ACHN (cell line): ENCODE data around the gene CPT1A.
A peak's percentile ranks its signal among the peaks of the same experiment; 100 is the strongest.

Experiments
- DNase-seq: peaks from one replicate; pipeline ENCODE4 v3.0.0-alpha.2; 2015
- in situ Hi-C: cut with HindIII; loops from 2 replicates; pipeline ENCODE4 v1.10.0; 2017; ENCODE audit warnings: low sequenced_read_pairs, low pct_ligation_motif_present, low pct_unique_long_range_greater_than_20kb

Gene CPT1A

DNA sequence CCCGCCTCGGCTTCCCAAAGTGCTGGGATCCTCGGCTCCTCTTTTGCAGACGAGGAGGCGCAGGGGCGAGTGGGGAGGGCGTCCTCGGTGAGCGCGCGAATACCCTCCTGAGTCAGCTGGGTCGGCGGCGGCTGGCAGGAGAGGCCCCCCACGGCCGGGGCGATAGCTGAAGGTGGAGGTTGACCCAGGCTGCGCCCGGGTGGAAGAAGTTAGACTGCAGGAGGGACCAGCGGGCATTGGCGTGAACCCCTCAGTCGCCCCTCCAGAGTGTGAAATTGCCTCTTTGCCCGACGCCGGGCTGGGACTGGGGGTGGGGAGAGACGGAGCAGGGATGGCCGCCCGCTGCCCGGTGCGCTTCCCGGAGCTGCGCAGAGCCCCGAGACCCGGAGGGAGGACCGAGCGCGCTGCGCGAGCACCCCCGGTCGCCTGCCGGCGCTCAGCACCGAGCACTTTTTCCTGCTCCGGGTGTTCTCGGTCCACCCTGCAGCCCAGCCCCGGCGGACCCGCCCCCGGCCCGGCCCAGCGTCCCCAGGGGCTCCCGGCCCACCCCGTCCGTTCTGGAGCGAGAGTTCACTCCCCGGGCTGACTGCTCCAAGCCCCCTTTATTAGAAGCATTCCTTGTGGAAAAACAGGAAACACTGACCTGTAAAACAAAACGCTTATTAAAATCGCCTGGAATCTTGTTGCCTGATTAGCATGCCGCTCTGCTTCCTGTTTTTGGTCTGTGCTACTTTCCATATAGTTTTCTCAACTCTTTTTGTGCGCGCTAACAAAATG, 13.7 kb upstream of the CPT1A start:
- in situ Hi-C loops = no loop called here
- DNase-seq = no peak

- no peak for DNase-seq
- in situ Hi-C loops = no loop called here
Measured at GRCh38 chr11:68854273-68854958, 12.7 kb upstream of the CPT1A start.

- in situ Hi-C loops = no loop called here
- DNase-seq = no peak
Measured at GRCh38 chr11:68852628-68853027, 10.9 kb upstream of the CPT1A start.

- in situ Hi-C loops = no loop called here
- no peak for DNase-seq
Measured at GRCh38 chr11:68848429-68848828, 6.7 kb upstream of the CPT1A start.

GRCh38 chr11:68847395-68847794, 5.7 kb upstream of the CPT1A start:
- in situ Hi-C loops = no loop called here
- DNase-seq = no peak

- DNase-seq = no peak
- in situ Hi-C loops = no loop called here
Measured at GRCh38 chr11:68845351-68846002, 3.8 kb upstream of the CPT1A start.

DNA sequence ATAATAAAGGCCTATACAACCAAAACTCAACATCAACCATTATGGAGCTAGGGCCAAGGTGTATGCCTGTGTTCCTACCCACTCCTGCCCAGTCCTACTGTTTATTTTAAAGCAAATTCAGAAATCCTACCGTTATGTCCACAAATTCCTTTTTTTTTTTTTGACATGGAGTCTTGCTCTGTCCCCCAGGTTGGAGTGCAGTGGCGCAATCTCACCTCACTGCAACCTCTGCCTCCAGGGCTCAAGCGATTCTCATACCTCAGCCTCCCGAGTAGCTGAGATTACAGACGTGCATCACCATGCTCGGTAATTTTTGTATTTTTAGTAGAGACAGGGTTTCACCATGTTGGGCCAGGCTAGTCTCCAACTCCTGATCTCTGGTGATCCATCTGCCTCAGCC, 3.1 kb upstream of the CPT1A start:
- in situ Hi-C loops = no loop called here
- no peak for DNase-seq

- in situ Hi-C loops = no loop called here
- no peak for DNase-seq
Measured at GRCh38 chr11:68844376-68844775, 2.7 kb upstream of the CPT1A start.

DNA sequence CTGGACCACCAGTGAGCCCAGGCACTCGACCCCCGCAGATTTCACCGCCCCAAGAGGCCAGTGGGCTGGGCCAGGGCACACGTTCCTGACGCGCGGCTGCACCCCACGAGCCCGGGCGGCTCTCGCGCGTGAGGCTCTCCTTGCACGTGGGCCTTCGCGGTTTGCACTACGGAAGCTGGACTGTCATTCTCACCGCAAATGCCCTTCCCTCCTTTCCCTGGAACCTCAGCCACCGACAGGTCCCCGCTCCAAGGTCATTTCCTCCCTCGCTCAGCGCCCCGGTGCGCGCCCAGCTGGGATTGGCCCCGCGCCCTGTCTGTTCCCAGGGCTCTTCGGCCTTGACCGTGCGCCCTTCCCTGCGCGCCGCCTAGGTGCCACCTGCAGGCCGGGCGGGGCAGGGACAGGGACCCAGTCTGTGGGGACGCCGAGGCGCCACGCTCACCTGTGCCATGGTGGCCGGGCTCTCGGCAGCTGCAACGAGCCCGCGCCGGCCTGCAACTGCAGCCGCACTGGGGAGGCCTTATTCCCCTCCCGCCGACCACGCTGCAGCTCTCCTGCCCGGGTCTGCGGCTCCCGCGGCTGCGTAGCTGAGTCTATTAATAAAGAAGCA, 2.1 kb upstream of the CPT1A start:
- DNase-seq = no peak
- in situ Hi-C loops = no loop called here

- in situ Hi-C loops = no loop called here
- no peak for DNase-seq
Measured at GRCh38 chr11:68843052-68843561, 1.4 kb upstream of the CPT1A start.

GRCh38 chr11:68842427-68843051, 823 bp upstream of the CPT1A start:
- no peak for DNase-seq
- in situ Hi-C loops = no loop called here

- DNase-seq = peak; percentile 50
- in situ Hi-C loops = no loop called here
Measured at GRCh38 chr11:68840661-68841653, 759 bp downstream of the CPT1A start.

DNA sequence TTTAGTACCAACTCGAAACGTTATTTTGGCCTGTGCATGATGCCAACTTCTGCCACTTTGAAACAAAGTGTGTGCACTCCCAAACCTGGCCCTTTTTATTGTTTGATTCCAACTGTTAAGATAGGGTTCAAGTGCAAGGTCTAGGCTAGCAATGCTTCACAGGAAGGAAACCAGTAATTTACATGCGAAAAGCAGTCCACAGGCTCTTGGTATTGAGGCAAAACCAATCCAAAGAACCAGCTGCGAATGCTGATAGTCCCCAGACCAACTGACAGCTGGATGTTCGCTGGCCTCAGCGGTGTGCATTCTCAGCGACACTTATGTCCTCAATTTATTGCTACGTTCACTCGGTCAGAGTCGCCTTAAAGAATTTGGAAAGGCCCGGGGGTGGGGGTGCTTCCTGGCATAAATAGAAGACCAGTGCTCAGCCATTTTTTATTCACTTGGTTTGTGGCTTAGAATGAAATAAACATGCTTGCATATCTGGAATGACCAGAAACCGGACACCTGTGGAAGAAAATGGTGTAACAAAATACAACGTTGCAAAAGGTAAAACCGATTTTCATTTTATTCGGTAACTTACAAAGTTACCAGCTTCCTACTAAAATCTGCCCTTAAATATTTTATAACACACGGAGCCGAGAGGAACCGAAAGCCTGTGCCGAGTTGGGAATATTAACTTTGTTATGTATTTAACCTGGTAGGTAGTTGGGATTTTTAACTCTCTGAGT, 1.6 kb downstream of the CPT1A start:
- DNase-seq = peak; percentile 22
- in situ Hi-C loops = no loop called here

DNA sequence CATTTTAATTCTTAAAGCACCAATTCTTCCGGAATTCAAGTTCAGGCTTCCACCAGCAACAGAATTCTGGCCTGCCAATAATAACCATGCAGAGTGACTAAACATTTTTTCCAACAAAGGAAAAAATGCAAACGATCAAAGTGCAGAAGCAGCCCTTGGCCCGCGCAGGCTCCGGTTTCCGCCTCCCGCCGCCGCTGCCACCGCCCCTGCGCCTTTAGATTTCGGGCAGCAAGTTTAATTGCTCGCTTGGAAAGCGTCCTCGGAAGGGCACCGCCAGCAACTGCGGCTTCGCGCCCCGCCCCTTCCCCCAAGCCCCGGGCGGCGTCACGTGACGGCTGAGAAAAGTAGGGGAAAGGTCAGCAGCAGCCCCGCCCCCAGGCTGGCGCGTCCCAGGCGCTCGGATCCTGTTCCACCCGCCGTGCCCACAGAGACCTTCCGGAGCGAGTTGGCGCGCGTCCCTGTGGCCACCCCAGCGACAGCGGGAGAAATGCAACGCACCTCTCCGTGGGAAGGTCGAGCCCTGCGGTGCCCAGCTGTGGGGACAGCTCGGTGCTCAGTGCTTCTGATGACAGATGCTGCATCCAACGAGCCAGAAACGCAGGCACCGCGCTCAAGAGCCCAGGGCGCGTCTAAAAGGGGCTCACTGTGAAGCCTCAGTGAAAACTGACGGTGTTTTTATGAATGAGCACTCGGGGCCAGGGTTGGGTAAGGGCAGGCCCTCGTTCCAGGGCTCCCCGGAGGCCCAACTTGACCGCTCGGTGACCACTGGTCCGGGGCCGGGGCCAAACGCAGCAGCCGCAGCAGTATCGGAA, 2.5 kb downstream of the CPT1A start:
- in situ Hi-C loops = no loop called here
- DNase-seq = peak; percentile 86

DNA sequence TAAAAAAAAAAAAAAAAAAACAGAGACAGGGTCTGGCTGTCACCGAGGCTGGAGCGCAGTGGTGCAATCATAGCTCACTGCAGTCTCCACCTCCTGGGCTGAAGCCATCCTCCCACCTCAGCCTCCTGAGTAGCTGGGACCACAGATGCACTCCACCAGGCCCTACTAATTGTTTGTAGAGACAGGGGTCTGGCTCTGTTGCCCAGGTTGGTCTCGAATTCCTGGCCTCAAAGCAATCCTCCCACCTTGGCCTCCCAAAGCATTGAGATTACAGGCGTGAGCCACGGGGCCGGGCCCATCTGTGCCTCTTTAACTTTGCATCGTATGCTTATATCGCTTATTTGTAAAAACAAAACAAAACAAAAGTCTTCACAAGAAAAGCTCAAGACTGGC, 3.1 kb downstream of the CPT1A start:
- in situ Hi-C loops = no loop called here
- no peak for DNase-seq
